Panc1 (cell line): ENCODE measurements around the gene TMED8. TPM values are rescaled to one million over a fixed set of nuclear protein-coding genes. Genes with fewer than 3 reads are reported as not detected.

Experiments
- ATAC-seq: fragments of 200-7000 bp; cut with Tn5 transposase; 2 replicates; pipeline ENCODE4 v1.9.1; 2020; ENCODE audit warnings: mild to moderate bottlenecking, moderate library complexity
- BruUV-seq: library from RNA; stranded (reverse); fragments of 400-500 nt; replicated peaks from 2 replicates; lab custom pipeline; 2021; lab: Mats Ljungman, UMichigan
- CTCF ChIA-PET: fragments of 300-600 bp; sonication (Branson Sonifier 250); formaldehyde crosslinking; loops from one replicate; lab custom pipeline; 2022; ENCODE audit warnings: antibody characterized with exemption; lab: Charles Lee
- POLR2A ChIA-PET: fragments of 300-600 bp; sonication (Branson Sonifier 250); formaldehyde crosslinking; loops from one replicate; lab custom pipeline; 2022; ENCODE audit warnings: antibody characterized with exemption; lab: Charles Lee
- DNase-seq: peaks from one replicate; pipeline ENCODE4 v3.0.0-alpha.2; 2010; ENCODE audit warnings: low read depth, low spot score
- H3K27ac ChIP-seq: 2 replicates; pipeline ENCODE4 v1.5.1; 2011; ENCODE audit warnings: mild to moderate bottlenecking, low read length, inconsistent platforms
- H3K27me3 ChIP-seq: fragments of 200-500 bp; sonication (Bioruptor generic); 2 replicates; pipeline ENCODE4 v1.6.0; 2014; ENCODE audit warnings: low read length, inconsistent platforms; ENCODE audit not compliant: control insufficient read depth, insufficient read depth
- H3K36me3 ChIP-seq: fragments of 200-500 bp; sonication (Bioruptor generic); 2 replicates; pipeline ENCODE4 v1.5.1; 2014; ENCODE audit warnings: inconsistent platforms, mild to moderate bottlenecking, low read length, moderate library complexity; ENCODE audit not compliant: control insufficient read depth, insufficient read depth
- H3K4me1 ChIP-seq: 2 replicates; pipeline ENCODE4 v1.5.1; 2011; ENCODE audit warnings: inconsistent platforms, mild to moderate bottlenecking, low read length, moderate library complexity; ENCODE audit not compliant: control insufficient read depth, insufficient read depth
- H3K4me3 ChIP-seq, 2 experiments: 2 replicates each; pipeline ENCODE4 v1.5.1; 2011 to 2012; ENCODE audit warnings: low read depth in 2 of 2, low read length in 2 of 2, mild to moderate bottlenecking in 2 of 2, inconsistent platforms in 1 of 2, moderate library complexity in 1 of 2
- H3K9me3 ChIP-seq: fragments of 200-500 bp; sonication (Bioruptor generic); 2 replicates; pipeline ENCODE4 v1.5.1; 2014; ENCODE audit warnings: low read depth, mild to moderate bottlenecking, inconsistent platforms, low read length, moderate library complexity; ENCODE audit not compliant: control insufficient read depth, insufficient read depth
- CTCF ChIP-seq: fragments of 450-650 bp; IDR thresholded peaks from 2 replicates; pipeline ENCODE4 v1.5.1; 2017; ENCODE audit warnings: mild to moderate bottlenecking
- POLR2AphosphoS5 ChIP-seq: IDR thresholded peaks from 2 replicates; pipeline ENCODE4 v1.6.1; 2012; ENCODE audit warnings: mild to moderate bottlenecking, low read depth, low read length, moderate library complexity
- REST ChIP-seq, 2 experiments: IDR thresholded peaks; 2 replicates each; pipeline ENCODE4 v1.6.1; 2011 to 2012; ENCODE audit warnings: low read depth in 2 of 2, control low read depth in 1 of 2, low read length in 1 of 2, mild to moderate bottlenecking in 1 of 2, moderate library complexity in 1 of 2; ENCODE audit not compliant: insufficient read depth in 1 of 2
- SIN3A ChIP-seq: IDR thresholded peaks from 2 replicates; pipeline ENCODE4 v1.6.1; 2012; ENCODE audit warnings: low read depth, mild to moderate bottlenecking, low read length, moderate library complexity, borderline replicate concordance; ENCODE audit not compliant: insufficient read depth
- TCF7L2 ChIP-seq: IDR thresholded peaks from 2 replicates; pipeline ENCODE4 v1.6.1; 2011; ENCODE audit warnings: mild to moderate bottlenecking, low read depth, low read length, inconsistent platforms
- in situ Hi-C: cut with HindIII; loops from 2 replicates; pipeline ENCODE4 v1.10.0; 2016; ENCODE audit warnings: low sequenced_read_pairs, low pct_unique_long_range_greater_than_20kb
- intact Hi-C: fragments of 100-400 bp; cut with micrococcal nuclease; formaldehyde crosslinking; loops from one replicate; pipeline ENCODE4 v1.10.0; 2022; ENCODE audit not compliant: unreplicated experiment
- total RNA-seq: library from RNA; stranded (reverse); gene quantifications from one replicate; pipeline ENCODE4 v1.2.1, GENCODE V29; 2021; ENCODE audit not compliant: unreplicated experiment

The TMED8 gene
- total RNA-seq, 1 experiment from 2014 or later: 8.5 TPM

- in situ Hi-C loops: no loop called here
- no peak for ATAC-seq
These were observed 67.8 kb downstream of the TMED8 start for GRCh38 chr14:77309131-77309530.

GRCh38 chr14:77306851-77307496 is 69.9 kb downstream of the TMED8 start:
- Histone ChIP-seq H3K9me3 (no peaks in the 10 kb centered on the region), H3K27me3 (no peaks in the 10 kb centered on the region), H3K4me1 (peaks cover 23% of the 10 kb centered on the region), H3K4me3 (no peak overlapping the region), H3K36me3 (no peaks in the 10 kb centered on the region), H3K27ac (no peak overlapping the region; the same call in 1 of the 2 replicates)
- POLR2A ChIA-PET: no interaction called here
- in situ Hi-C loops (no loop called here), intact Hi-C loops (no loop called here)
- DNase-seq (no peak), ATAC-seq (no peak)
- CTCF ChIA-PET: interaction anchor here (1.5 kb wide), 1 partner anchor 9 kb away, joined by 4 read pairs; no protein-coding TSS in a partner anchor
- TF ChIP-seq POLR2AphosphoS5: no peak
- no peak for TF ChIP-seq REST (IDR thresholded peaks at IDR 0.05; ENCODE audit: insufficient read depth in 1 of 2, low read depth in 2 of 2, low read length in 1 of 2)
- TF ChIP-seq CTCF: no peak
- no peak for TF ChIP-seq SIN3A
- TF ChIP-seq TCF7L2: no peak
- no TSS peak for BruUV-seq

More at GRCh38 chr14:77309131-77309530, 67.8 kb downstream of the TMED8 start:
- H3K27ac ChIP-seq: no peak overlapping the region
- no peaks in the 10 kb centered on the region for H3K36me3 ChIP-seq
- peaks cover 22% of the 10 kb centered on the region for H3K4me1 ChIP-seq
- no peaks in the 10 kb centered on the region for H3K27me3 ChIP-seq
- no peak overlapping the region for H3K4me3 ChIP-seq
- no peaks in the 10 kb centered on the region for H3K9me3 ChIP-seq
- intact Hi-C loops: no loop called here
- no peak for TF ChIP-seq POLR2AphosphoS5
- no peak for TF ChIP-seq TCF7L2
- no peak for TF ChIP-seq REST (IDR thresholded peaks at IDR 0.05; ENCODE audit: insufficient read depth in 1 of 2, low read depth in 2 of 2, low read length in 1 of 2)
- no peak for TF ChIP-seq SIN3A
- no peak for TF ChIP-seq CTCF
- no peak for DNase-seq
- POLR2A ChIA-PET: no interaction called here
- CTCF ChIA-PET: no interaction called here
- no TSS peak for BruUV-seq
